ENCODE results near the gene ISM1.

GRCh38 chr20:13285408-13285807 is 64.3 kb downstream of the ISM1 start:
- no peak for TF ChIP-seq POLR2A (IDR thresholded peaks at IDR 0.05)
- no peak for TF ChIP-seq CTCF (IDR thresholded peaks at IDR 0.05)

Measured in upper lobe of left lung (tissue), 4 donors.